NT2/D1 (cell line): ENCODE results near the gene SLC12A2.

Source experiments
- SUZ12 ChIP-seq: IDR thresholded peaks from 2 replicates; pipeline ENCODE4 v1.6.1; 2011; ENCODE audit not compliant: insufficient read length, insufficient read depth; ENCODE audit errors: extremely low read depth
- YY1 ChIP-seq: IDR thresholded peaks from 2 replicates; pipeline ENCODE4 v1.6.1; 2011; ENCODE audit not compliant: insufficient read length, insufficient read depth
- ZNF274 ChIP-seq: IDR thresholded peaks from 2 replicates; pipeline ENCODE4 v1.6.1; 2011; ENCODE audit warnings: mild to moderate bottlenecking, low read depth, low read length

GRCh38 chr5:128074171-128074570 lies 9.4 kb upstream of the SLC12A2 start:
- no peak for TF ChIP-seq YY1
- no peak for TF ChIP-seq SUZ12
- TF ChIP-seq ZNF274 = no peak
